NCI-H2029 (cell line): ENCODE measurements around the gene EYS.
"Not testable (repeated sequence)": the region's sequence is repeated elsewhere in the genome, so short reads cannot be mapped to it uniquely, and the experiment has no call there.

Experiments used
- DNase-seq: peaks from one replicate; lab custom pipeline; 2025; lab: John Stamatoyannopoulos, UW

Gene EYS

DNA sequence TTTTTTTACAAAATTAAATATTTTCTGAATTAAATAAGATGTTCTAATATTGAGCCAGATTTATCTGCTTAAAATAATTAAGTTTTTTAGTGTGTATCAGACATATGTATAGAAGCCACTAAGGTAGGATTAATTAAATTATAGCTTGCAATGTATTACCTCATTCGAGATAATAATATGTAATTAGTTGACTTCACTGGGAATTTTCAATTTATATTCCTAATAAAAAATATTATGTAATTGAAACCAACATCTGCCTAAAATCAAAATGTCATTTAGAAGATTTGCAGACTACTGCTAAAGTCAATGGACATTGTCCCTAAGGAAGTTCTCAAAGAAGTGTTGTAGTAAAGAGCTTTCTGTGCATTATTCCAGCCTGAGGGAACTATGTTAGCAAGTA, 254.7 kb downstream of the EYS start:
- DNase-seq = no peak

DNA sequence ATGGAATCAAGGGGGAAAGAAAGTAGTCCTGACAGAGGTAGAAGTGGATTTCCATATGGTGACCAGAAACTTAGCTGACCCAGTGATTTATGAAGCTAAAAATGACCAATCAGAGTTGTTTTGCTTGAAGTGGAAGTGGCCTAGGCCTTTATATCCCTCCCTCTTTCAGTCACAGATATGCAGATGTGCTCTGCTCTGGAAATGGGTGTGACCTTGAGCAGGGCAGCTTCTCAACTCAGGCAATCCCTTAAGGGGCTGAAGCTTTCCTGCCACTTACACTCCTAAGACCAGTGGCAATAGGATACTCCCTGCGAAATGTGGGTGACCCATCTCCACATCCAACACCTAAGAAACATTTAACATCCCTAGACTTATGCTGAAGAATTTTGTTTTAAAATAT, 256.6 kb downstream of the EYS start:
- DNase-seq = no peak

- no peak for DNase-seq
These were observed 257.1 kb downstream of the EYS start for GRCh38 chr6:65449926-65450325.

- DNase-seq = no peak
These were observed 258.2 kb downstream of the EYS start for GRCh38 chr6:65448866-65449265.

DNA sequence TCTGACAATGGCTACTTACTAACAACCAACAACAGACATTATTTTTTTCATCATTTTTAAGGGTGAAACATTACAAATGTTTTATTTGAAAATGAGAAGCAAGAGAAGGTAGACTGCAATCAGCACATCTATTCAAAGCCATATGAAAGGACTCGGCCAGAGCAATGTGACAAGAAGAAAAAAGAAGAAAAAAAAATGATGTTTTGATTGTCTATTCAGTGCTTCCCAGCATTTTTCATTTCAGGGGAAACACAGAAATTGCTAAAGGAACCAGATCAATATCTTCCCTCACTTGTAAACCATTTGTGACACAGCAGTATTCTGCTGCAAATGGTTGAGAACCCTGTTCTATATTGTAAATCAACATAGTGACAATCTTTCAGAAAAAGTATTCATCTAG, 270.7 kb downstream of the EYS start:
- DNase-seq = no peak

GRCh38 chr6:65416621-65417020, 290.4 kb downstream of the EYS start:
- no peak for DNase-seq

DNA sequence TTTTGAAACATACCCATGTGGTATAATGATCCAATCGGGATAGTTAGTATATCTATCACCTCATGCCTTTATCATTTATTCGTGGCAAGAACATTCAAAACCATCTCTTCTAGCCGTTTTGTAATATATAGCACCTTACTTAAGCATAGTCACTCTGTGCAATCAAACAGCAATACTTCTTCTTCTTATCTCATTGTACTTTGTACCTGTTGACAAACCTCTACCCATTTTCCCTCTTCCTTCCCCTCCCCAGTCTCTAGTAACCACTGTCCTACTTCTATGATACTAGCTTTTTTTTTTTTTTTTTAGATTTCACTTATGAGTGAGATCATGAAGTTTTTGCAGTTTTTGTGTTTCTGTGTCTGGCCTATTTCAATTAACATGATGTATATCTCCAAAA, 296.7 kb downstream of the EYS start:
- no peak for DNase-seq

- DNase-seq = no peak
These were observed 304.5 kb downstream of the EYS start for GRCh38 chr6:65402564-65402963.

- no peak for DNase-seq
These were observed 307.5 kb downstream of the EYS start for GRCh38 chr6:65399355-65400084.

- no peak for DNase-seq
These were observed 308.2 kb downstream of the EYS start for GRCh38 chr6:65398851-65399250.

- DNase-seq = no peak
These were observed 356.5 kb downstream of the EYS start for GRCh38 chr6:65350530-65350929.

DNA sequence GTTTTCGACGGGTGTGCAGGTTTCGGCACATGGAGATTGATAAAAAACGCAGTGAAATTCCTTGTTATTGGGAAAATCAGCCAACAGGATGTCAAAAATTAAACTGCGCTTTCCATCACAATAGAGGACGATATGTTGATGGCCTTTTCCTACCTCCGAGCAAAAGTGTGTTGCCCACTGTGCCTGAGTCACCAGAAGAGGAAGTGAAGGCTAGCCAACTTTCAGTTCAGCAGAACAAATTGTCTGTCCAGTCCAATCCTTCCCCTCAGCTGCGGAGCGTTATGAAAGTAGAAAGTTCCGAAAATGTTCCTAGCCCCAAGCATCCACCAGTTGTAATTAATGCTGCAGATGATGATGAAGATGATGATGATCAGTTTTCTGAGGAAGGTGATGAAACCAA, 404.4 kb downstream of the EYS start:
- not testable (repeated sequence) for DNase-seq

- no peak for DNase-seq
These were observed 407.8 kb downstream of the EYS start for GRCh38 chr6:65299236-65299635.

DNA sequence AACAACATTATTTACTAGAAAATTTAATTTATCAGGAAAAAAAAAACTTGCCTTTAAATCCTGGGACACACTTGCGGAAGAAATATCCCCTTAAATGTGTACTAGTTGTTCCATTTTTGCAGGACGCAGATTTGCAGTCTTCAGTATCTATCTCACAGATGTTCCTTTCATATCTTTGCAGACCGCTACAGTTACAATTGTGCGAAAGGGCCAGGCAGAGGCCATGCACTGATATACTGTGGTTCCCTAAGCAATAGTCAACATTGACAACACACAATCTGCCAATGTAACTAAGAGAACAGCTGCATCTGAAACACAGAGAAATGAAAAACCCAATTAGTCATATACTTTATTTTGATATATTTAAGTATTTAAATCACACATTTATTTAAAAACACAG, 411.2 kb downstream of the EYS start:
- no peak for DNase-seq

- DNase-seq = no peak
These were observed 417.5 kb downstream of the EYS start for GRCh38 chr6:65289491-65289890.

DNA sequence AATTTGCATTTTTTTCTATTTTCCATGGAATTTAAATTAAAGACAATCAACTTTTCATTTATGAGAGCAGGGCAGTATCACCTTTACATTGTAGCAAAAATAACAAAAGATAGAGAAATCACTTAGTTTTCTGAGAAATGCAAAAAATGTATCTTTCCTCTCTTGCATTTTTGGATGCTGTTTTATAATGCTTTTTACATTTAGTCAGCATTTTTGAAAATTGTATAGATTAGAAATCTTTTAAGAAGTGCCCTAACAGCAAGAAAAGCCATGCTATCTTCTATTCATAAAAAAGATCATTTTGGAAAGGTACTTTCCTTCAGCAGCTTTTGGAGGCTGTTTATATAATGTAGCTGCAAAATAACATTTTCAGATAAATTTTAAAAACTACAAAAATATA, 421.8 kb downstream of the EYS start:
- no peak for DNase-seq

DNA sequence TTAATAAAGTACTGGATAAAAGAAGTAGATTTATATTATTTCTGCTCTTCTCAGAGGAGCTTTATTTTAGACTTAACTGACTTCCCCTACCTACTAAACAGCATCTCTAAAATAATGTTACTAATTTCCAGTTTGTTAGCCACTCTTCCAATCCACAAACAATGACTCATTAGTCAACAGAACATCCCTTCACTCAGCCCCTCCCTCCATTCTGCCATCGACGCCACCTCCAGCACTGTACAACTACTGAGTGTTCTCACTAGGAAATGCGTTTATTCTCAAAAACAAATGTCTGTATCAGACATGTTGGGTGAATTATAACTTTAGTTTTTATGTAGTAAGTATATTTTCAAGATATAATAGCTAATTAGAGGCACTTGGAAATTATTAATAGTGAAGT, 427.0 kb downstream of the EYS start:
- no peak for DNase-seq

DNA sequence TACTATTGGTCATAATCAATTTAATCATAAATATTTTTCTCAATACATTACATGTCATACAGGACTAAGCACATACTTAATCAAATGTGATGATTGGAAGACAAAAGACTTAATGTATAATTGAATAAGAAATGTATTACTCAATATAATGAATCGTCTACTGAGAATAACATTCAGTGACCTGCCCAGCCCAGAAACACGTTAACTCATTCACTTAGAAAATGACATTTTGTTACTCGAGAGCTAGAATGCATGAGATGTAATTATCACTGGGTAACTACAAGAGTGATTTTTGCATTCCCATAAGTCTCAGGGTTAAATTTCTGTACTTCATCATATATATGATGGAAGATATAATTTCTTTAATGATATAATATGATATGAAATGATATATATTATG, 444.8 kb downstream of the EYS start:
- no peak for DNase-seq

GRCh38 chr6:65259982-65260381, 447.0 kb downstream of the EYS start:
- DNase-seq = no peak

- DNase-seq = no peak
These were observed 448.0 kb downstream of the EYS start for GRCh38 chr6:65259059-65259458.

GRCh38 chr6:65253041-65253440, 454.0 kb downstream of the EYS start:
- DNase-seq = no peak

DNA sequence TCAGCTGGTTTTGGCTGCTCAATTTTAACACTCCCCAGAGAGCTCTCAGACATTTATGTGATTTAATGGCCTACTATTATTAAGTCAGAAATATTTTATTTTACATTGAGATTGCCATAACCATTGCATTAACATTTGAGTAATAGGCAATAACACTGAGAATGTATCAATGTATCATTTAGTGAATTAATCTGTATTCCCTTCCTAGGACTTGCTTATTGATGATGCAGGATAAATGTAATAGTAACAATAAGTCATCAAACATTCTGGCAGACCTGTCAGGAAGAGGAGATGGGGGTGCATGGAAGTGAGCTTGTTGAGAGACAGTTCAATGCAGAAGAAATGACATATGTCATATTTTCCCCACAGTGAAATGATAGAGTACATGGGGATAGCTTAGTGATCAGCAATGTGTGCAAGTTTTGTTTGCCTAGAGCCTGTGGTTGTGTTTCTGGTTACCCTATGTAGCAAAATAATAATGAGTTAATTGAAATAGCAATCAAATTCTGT, 458.9 kb downstream of the EYS start:
- no peak for DNase-seq

GRCh38 chr6:65231616-65232015, 475.4 kb downstream of the EYS start:
- no peak for DNase-seq

GRCh38 chr6:65229825-65230224, 477.2 kb downstream of the EYS start:
- DNase-seq = no peak
